PC-9 (cell line): ENCODE data around the gene TFAM. TPM values are rescaled to one million over a fixed set of nuclear protein-coding genes. Genes with fewer than 3 reads are reported as not detected.

Experiments
- BruUV-seq: library from RNA; stranded (reverse); fragments of 400-500 nt; replicated peaks from 2 replicates; lab custom pipeline; 2021; lab: Mats Ljungman, UMichigan
- CTCF ChIA-PET: fragments of 300-600 bp; sonication (Branson Sonifier 250); formaldehyde crosslinking; loops from one replicate; lab custom pipeline; 2022; ENCODE audit warnings: antibody characterized with exemption; lab: Charles Lee
- POLR2A ChIA-PET: fragments of 300-600 bp; sonication (Branson Sonifier 250); formaldehyde crosslinking; loops from one replicate; lab custom pipeline; 2022; ENCODE audit warnings: antibody characterized with exemption; ENCODE audit not compliant: unreplicated experiment; lab: Charles Lee
- DNase-seq, 2 experiments: peaks; one replicate each; pipeline versions ENCODE4 v3.0.0 to v3.0.0-alpha.2; 2015 to 2022; ENCODE audit warnings: mixed read lengths in 1 of 2
- H2AFZ ChIP-seq: fragments of 200-600 bp; sonication (generic); 2 replicates; pipeline ENCODE4 v1.8.1; 2017; ENCODE audit warnings: antibody characterized with exemption
- H3F3A ChIP-seq: fragments of 200-600 bp; sonication (generic); 2 replicates; pipeline ENCODE4 v1.8.1; 2017; ENCODE audit warnings: antibody characterized with exemption, mild to moderate bottlenecking, low read depth; ENCODE audit not compliant: insufficient read depth
- H3K27ac ChIP-seq: fragments of 200-600 bp; sonication (generic); 2 replicates; pipeline ENCODE4 v1.6.1; 2016; ENCODE audit warnings: mixed run types
- H3K27me3 ChIP-seq: fragments of 200-600 bp; sonication (generic); 2 replicates; pipeline ENCODE4 v1.6.1; 2016; ENCODE audit warnings: low read depth, mixed run types; ENCODE audit not compliant: insufficient read depth
- H3K36me3 ChIP-seq: fragments of 200-600 bp; sonication (generic); 2 replicates; pipeline ENCODE4 v1.6.1; 2016; ENCODE audit warnings: low read depth, mixed run types
- H3K4me1 ChIP-seq: fragments of 200-600 bp; sonication (generic); replicated peaks from 2 replicates; pipeline ENCODE4 v1.6.1; 2016; ENCODE audit warnings: mixed run types; ENCODE audit not compliant: insufficient read depth
- H3K4me2 ChIP-seq: fragments of 200-600 bp; sonication (generic); 2 replicates; pipeline ENCODE4 v1.6.1; 2017; ENCODE audit warnings: mixed run types
- H3K4me3 ChIP-seq: fragments of 200-600 bp; sonication (generic); 2 replicates; pipeline ENCODE4 v1.6.1; 2016; ENCODE audit warnings: mixed run types
- H3K79me2 ChIP-seq: fragments of 200-600 bp; sonication (generic); 2 replicates; pipeline ENCODE4 v1.6.1; 2017; ENCODE audit warnings: low read depth, mixed run types
- H3K9me2 ChIP-seq: fragments of 200-600 bp; sonication (generic); 2 replicates; pipeline ENCODE4 v1.8.1; 2017; ENCODE audit warnings: mild to moderate bottlenecking; ENCODE audit not compliant: insufficient read depth
- H3K9me3 ChIP-seq: fragments of 200-600 bp; sonication (generic); 2 replicates; pipeline ENCODE4 v1.8.1; 2016; ENCODE audit warnings: low read depth; ENCODE audit not compliant: insufficient read depth
- H4K20me1 ChIP-seq: fragments of 200-600 bp; sonication (generic); 2 replicates; pipeline ENCODE4 v1.8.1; 2017; ENCODE audit not compliant: insufficient read depth
- EZH2 ChIP-seq: fragments of 200-600 bp; sonication (generic); IDR thresholded peaks from 2 replicates; pipeline ENCODE4 v1.8.0; 2017; ENCODE audit warnings: antibody characterized with exemption, low read depth
- intact Hi-C: fragments of 100-400 bp; cut with micrococcal nuclease; formaldehyde crosslinking; loops from one replicate; pipeline ENCODE4 v1.10.0; 2022; ENCODE audit not compliant: unreplicated experiment
- total RNA-seq: library from RNA; stranded (reverse); gene quantifications from 2 replicates; pipeline ENCODE4 v1.2.3, GENCODE V29; 2021
- TF ChIP-seq, protein P1 (sequence below): fragments of 200-600 bp; sonication (generic); conservative IDR thresholded peaks from 2 replicates; pipeline ENCODE4 v1.6.1; 2017; ENCODE audit warnings: mixed run types, antibody characterized with exemption, mild to moderate bottlenecking, moderate library complexity

The TFAM gene
- total RNA-seq, 1 experiment from 2014 or later, result 80.6 TPM

DNA sequence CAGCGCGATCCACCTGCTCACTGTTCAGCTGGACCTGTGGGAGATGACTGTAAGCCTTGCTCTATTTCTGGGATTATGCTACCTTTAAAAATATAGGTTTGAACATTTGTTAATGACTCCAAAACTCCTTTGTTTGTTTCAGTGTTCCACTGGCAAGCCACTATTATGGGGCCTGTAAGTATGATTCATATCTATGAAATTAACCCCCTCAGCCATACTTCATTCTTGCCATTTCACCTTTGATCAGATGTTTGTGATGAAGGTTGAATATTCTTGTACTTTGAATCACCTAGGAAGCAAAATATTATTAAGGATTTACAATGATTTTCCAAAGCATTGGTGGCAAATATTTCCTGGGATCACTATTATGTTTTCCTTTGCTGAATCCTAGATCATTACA, 23.9 kb upstream of the TFAM start:
- H3K4me1 ChIP-seq, result peaks cover 31% of the 10 kb centered on the region
- H3K9me2 ChIP-seq, result no peaks in the 10 kb centered on the region
- H3K4me2 ChIP-seq, result no peak overlapping the region
- H3K27ac ChIP-seq, result peak overlapping the region; percentile 18
- no peaks in the 10 kb centered on the region for H3K9me3 ChIP-seq
- H4K20me1 ChIP-seq, result peaks cover 10% of the 10 kb centered on the region; the same call in 1 of the 2 replicates
- peaks cover 30% of the 10 kb centered on the region for H3K36me3 ChIP-seq
- no peaks in the 10 kb centered on the region for H3K27me3 ChIP-seq
- TF ChIP-seq EZH2, result no peak
- TF ChIP-seq, protein P1, sequence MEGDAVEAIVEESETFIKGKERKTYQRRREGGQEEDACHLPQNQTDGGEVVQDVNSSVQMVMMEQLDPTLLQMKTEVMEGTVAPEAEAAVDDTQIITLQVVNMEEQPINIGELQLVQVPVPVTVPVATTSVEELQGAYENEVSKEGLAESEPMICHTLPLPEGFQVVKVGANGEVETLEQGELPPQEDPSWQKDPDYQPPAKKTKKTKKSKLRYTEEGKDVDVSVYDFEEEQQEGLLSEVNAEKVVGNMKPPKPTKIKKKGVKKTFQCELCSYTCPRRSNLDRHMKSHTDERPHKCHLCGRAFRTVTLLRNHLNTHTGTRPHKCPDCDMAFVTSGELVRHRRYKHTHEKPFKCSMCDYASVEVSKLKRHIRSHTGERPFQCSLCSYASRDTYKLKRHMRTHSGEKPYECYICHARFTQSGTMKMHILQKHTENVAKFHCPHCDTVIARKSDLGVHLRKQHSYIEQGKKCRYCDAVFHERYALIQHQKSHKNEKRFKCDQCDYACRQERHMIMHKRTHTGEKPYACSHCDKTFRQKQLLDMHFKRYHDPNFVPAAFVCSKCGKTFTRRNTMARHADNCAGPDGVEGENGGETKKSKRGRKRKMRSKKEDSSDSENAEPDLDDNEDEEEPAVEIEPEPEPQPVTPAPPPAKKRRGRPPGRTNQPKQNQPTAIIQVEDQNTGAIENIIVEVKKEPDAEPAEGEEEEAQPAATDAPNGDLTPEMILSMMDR, result no peak
- DNase-seq, result no peak
- peaks cover 43% of the 10 kb centered on the region; the same call in 1 of the 2 replicates for H3K79me2 ChIP-seq
- H3K4me3 ChIP-seq, result no peak overlapping the region
- ChIA-PET CTCF (no interaction called here), POLR2A (no interaction called here)
- H3F3A ChIP-seq, result 0 out of 2 replicates have a peak, but pooled peaks cover 10% of the 10 kb centered on the region
- no peak overlapping the region for H2AFZ ChIP-seq
- intact Hi-C loops, result no loop called here
- no TSS peak for BruUV-seq

GRCh38 chr10:58362027-58362789, 23.0 kb upstream of the TFAM start:
- CTCF ChIA-PET, result no interaction called here

DNA sequence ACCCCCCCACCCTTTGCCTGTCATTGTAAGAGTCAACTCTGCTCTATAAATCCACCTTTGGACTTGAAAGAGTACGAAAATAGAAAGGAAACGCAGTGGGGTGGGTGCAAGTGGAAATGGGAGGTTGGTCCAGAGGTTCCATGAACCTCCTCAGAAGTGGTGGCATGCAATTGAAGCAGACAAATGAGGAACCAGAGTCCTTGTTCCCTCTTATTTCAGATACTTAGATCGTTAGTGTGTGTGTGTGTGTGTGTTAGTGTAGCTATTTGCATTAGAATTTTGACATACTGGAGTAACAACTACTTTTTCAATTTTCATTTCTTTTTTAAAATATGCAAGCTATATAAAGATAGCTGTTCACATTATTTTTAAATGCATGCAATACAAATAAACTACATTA, 18.1 kb upstream of the TFAM start:
- no TSS peak for BruUV-seq

More at GRCh38 chr10:58362027-58362789, 23.0 kb upstream of the TFAM start:
- Histone ChIP-seq H3K4me3 (no peak overlapping the region), H3K36me3 (peaks cover 30% of the 10 kb centered on the region), H3K4me2 (no peak overlapping the region), H4K20me1 (peaks cover 10% of the 10 kb centered on the region; the same call in 1 of the 2 replicates), H3K27ac (peak overlapping the region; percentile 15), H3F3A (0 out of 2 replicates have a peak, but pooled peaks cover 10% of the 10 kb centered on the region), H3K9me3 (no peaks in the 10 kb centered on the region), H3K4me1 (peaks cover 31% of the 10 kb centered on the region), H3K9me2 (no peaks in the 10 kb centered on the region), H3K79me2 (0 out of 2 replicates have a peak, but pooled peaks cover 35% of the 10 kb centered on the region), H2AFZ (no peak overlapping the region), H3K27me3 (no peaks in the 10 kb centered on the region)
- DNase-seq, result no peak
- no TSS peak for BruUV-seq
- POLR2A ChIA-PET, result no interaction called here
- TF ChIP-seq EZH2, result no peak
- intact Hi-C loops, result no loop called here

More for the DNA sequence above, 18.1 kb upstream of the TFAM start:
- Histone ChIP-seq H3K9me3 (no peaks in the 10 kb centered on the region), H3K9me2 (no peaks in the 10 kb centered on the region), H4K20me1 (no peaks in the 10 kb centered on the region), H2AFZ (no peak overlapping the region), H3K36me3 (peaks cover 24% of the 10 kb centered on the region), H3K4me1 (peaks cover 5% of the 10 kb centered on the region), H3K27me3 (no peaks in the 10 kb centered on the region), H3K27ac (no peak overlapping the region), H3K4me3 (no peak overlapping the region), H3K79me2 (0 out of 2 replicates have a peak, but pooled peaks cover 4% of the 10 kb centered on the region), H3F3A (0 out of 2 replicates have a peak, but pooled peaks cover 4% of the 10 kb centered on the region), H3K4me2 (no peak overlapping the region)
- DNase-seq, result no peak
- intact Hi-C loops, result no loop called here
- TF ChIP-seq, protein P1, result no peak
- TF ChIP-seq EZH2, result no peak
- CTCF ChIA-PET, result no interaction called here
- POLR2A ChIA-PET, result no interaction called here
